ENCODE results near the gene ARHGEF10L. TPM values are rescaled to one million over a fixed set of nuclear protein-coding genes. Genes with fewer than 3 reads are reported as not detected.

Gene ARHGEF10L
- polyA plus RNA-seq, 1 donor (not counting 4 experiments of a cell fraction or from before 2014, with no cell fraction given): 2.4 TPM

GRCh38 chr1:17579951-17580939 is 40.7 kb downstream of the ARHGEF10L start:
- Histone ChIP-seq H3K4me3 (ENCODE audit: control insufficient read depth in 2 of 3, extremely low read depth in 1 of 3, insufficient read depth in 2 of 3, low read depth in 1 of 3, low read length in 3 of 3) (no peak overlapping the region), H2AFZ (ENCODE audit: control insufficient read depth, low read length) (no peak overlapping the region), H3K36me3 (ENCODE audit: control insufficient read depth in 2 of 2, extremely low read depth in 1 of 2, insufficient read depth in 2 of 2, low read length in 2 of 2) (peaks cover 0 to 1% of the 10 kb centered on the region in 2 experiments), H3K9me3 (ENCODE audit: control insufficient read depth, low read depth, low read length) (no peaks in the 10 kb centered on the region), H3K9ac (ENCODE audit: control insufficient read depth, extremely low read depth, insufficient read depth, low read length) (no peak overlapping the region), H3K27me3 (ENCODE audit: control insufficient read depth, extremely low read depth, insufficient read depth, low read length) (no peaks in the 10 kb centered on the region), H3K79me2 (ENCODE audit: control insufficient read depth, insufficient read depth, low read length) (no peaks in the 10 kb centered on the region), H3K9me1 (ENCODE audit: control insufficient read depth, extremely low read depth, insufficient read depth, low read length) (peaks cover 7% of the 10 kb centered on the region), H4K20me1 (ENCODE audit: control insufficient read depth, extremely low read depth, insufficient read depth, low read length) (peaks cover 3% of the 10 kb centered on the region), H3K27ac (ENCODE audit: control insufficient read depth, insufficient read depth, low read length) (no peak overlapping the region), H3K4me2 (ENCODE audit: control insufficient read depth, extremely low read depth, insufficient read depth, low read depth, low read length) (no peak overlapping the region), H3K4me1 (ENCODE audit: control insufficient read depth, extremely low read depth, insufficient read depth, low read length) (peaks cover 22% of the 10 kb centered on the region)
- dilution Hi-C loops (cut with MboI; ENCODE audit: extremely low pct_ligation_motif_present, low sequenced_read_pairs): no loop called here
- no peak for DNase-seq (ENCODE audit: low read depth, low spot score)
- FAIRE-seq: no peak
- no peak for TF ChIP-seq EZH2 (IDR thresholded peaks at IDR 0.05; ENCODE audit: low read length)
- no peak for TF ChIP-seq CTCF (optimal IDR thresholded peaks at IDR 0.05 in 1 of 3, IDR thresholded peaks at IDR 0.05 in 1 of 3, conservative IDR thresholded peaks at IDR 0.05 in 1 of 3; ENCODE audit: extremely low read depth in 1 of 3, insufficient read depth in 2 of 3, low read length in 3 of 3)

- dilution Hi-C loops (cut with MboI; ENCODE audit: extremely low pct_ligation_motif_present, low sequenced_read_pairs): no loop called here
- Histone ChIP-seq H4K20me1 (ENCODE audit: control insufficient read depth, extremely low read depth, insufficient read depth, low read length) (peaks cover 3% of the 10 kb centered on the region), H3K9me1 (ENCODE audit: control insufficient read depth, extremely low read depth, insufficient read depth, low read length) (peaks cover 7% of the 10 kb centered on the region), H3K4me1 (ENCODE audit: control insufficient read depth, extremely low read depth, insufficient read depth, low read length) (peaks cover 29% of the 10 kb centered on the region), H3K9ac (ENCODE audit: control insufficient read depth, extremely low read depth, insufficient read depth, low read length) (peak overlapping the region; percentile 41), H3K4me3 (ENCODE audit: control insufficient read depth in 2 of 3, extremely low read depth in 1 of 3, insufficient read depth in 2 of 3, low read depth in 1 of 3, low read length in 3 of 3) (no peak overlapping the region), H3K4me2 (ENCODE audit: control insufficient read depth, extremely low read depth, insufficient read depth, low read depth, low read length) (peak overlapping the region; percentile 62), H3K27me3 (ENCODE audit: control insufficient read depth, extremely low read depth, insufficient read depth, low read length) (no peaks in the 10 kb centered on the region), H3K9me3 (ENCODE audit: control insufficient read depth, low read depth, low read length) (no peaks in the 10 kb centered on the region), H3K27ac (ENCODE audit: control insufficient read depth, insufficient read depth, low read length) (peak overlapping the region; percentile 13), H3K79me2 (ENCODE audit: control insufficient read depth, insufficient read depth, low read length) (no peaks in the 10 kb centered on the region), H3K36me3 (ENCODE audit: control insufficient read depth in 2 of 2, extremely low read depth in 1 of 2, insufficient read depth in 2 of 2, low read length in 2 of 2) (peaks cover 0 to 1% of the 10 kb centered on the region in 2 experiments), H2AFZ (ENCODE audit: control insufficient read depth, low read length) (no peak overlapping the region)
- no peak for TF ChIP-seq CTCF (optimal IDR thresholded peaks at IDR 0.05 in 1 of 3, IDR thresholded peaks at IDR 0.05 in 1 of 3, conservative IDR thresholded peaks at IDR 0.05 in 1 of 3; ENCODE audit: extremely low read depth in 1 of 3, insufficient read depth in 2 of 3, low read length in 3 of 3)
- no peak for TF ChIP-seq EZH2 (IDR thresholded peaks at IDR 0.05; ENCODE audit: low read length)
- no peak for DNase-seq (ENCODE audit: low read depth, low spot score)
- FAIRE-seq: no peak
Observed at GRCh38 chr1:17581389-17582123, 42.1 kb downstream of the ARHGEF10L start.

Data from keratinocyte (primary cell).